ENCODE results near the gene IL10RA.
"Not testable (repeated sequence)": the region's sequence is repeated elsewhere in the genome, so short reads cannot be mapped to it uniquely, and the experiment has no call there.

IL10RA gene

DNA sequence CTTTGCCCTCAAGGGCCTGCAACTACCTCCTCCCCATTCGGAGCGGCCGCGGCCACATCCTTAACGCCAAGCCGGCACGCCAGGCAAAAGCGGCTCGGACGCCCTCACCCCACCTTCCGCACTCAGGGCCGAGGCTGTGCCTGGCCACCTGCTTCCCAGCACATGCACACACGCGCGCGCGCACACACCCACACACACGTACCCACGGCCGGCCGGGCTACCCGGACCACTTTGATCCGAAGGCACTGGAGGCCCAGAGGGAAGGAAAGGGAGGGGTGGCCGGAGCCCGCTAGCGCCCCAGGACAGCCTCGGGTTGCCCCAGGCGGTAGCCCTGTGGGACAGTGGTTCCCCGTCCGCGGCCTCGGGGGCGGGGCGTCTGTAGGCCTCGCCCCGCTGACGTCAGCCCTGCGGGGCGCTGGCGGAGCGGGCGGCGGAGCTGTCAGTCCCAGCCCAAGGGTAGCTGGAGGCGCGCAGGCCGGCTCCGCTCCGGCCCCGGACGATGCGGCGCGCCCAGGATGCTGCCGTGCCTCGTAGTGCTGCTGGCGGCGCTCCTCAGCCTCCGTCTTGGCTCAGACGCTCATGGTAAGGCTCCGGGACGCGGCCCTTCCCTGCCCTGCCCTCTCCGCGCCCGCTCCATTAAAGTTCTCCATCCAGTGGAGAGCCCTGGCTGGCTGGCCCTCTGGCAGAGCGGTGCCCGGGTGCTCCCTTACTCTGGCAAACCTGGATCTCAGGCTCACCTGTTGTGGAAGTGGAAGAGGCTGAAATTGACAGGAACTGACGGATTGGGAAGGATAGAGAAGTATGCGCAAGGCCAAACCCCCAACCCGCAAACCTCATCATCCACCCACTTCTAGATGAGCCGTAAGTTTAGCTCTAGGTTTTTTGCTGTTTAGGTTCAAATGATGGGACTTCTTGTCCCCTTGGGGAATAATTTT lies at the start of gene IL10RA:
IL10RA (plus strand) TSS at position 442 of the 935 bp plus-strand sequence; CDS start at position 516, 74 bp downstream.
- no peak for DNase-seq

DNA sequence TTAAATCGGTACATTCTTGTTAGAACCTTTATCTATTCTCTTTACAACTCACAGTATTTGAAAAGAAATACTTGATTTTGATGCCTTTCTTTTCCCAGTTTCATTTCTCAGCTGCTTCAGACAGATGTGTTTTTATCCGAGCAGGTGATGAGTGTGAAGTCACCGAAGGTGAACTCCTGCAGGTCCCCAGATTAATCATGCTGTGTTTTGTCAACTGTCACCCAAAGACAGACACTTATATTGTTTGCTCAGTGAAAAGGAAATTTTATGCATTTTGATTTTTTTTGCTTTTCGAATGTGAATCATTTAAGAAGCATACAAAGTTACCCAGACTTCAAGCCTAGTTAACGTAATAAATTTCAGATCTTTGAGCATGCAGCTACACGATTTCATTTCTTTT lies 49.2 kb upstream of the IL10RA start:
- DNase-seq: no peak

DNA sequence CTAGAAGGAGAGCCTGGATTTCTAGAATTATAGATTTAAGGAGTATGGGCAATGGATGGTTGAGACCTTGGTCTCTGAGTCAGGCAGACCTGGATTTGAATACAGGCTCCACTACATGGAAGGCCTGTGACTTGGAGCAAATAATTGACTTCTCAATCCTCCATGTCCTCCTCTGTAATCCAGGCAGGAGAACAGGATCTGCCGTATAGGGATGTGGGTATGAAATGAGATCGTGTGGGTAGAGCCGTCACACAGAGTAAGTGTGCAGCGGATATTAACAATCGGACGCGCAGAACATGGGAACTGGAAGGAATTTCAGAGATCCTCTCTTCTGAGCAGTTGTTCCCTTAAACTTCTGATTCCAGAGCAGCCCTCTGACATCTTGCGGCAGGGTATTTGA lies 45.5 kb upstream of the IL10RA start:
- DNase-seq: no peak

DNA sequence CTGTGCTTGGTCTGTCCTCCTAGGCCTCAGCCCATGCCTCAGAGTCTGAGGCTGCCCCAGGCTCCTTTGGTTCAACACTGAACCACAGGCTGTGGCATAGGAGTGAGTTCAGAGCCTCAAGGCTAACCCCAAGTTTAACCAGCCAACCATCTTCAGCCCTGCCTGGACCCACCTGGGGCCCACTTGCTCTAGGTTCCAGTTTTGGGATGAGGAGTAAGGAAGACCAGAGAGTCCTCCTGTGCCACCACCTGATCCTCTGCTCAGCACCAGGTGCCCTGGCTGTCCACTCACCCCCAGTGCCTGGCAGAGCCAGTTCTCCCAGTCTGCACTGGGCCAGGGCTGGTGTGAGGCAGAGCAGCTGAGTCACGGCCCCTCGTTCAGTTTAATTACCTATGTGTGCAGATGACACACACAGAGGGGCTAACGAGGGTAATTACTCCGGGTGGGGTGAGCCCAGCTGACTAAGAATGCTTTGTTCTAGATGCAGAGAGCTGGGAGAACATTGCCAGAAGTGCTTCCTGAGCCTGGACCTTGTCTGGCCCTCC lies 45.0 kb upstream of the IL10RA start:
- DNase-seq: no peak

DNA sequence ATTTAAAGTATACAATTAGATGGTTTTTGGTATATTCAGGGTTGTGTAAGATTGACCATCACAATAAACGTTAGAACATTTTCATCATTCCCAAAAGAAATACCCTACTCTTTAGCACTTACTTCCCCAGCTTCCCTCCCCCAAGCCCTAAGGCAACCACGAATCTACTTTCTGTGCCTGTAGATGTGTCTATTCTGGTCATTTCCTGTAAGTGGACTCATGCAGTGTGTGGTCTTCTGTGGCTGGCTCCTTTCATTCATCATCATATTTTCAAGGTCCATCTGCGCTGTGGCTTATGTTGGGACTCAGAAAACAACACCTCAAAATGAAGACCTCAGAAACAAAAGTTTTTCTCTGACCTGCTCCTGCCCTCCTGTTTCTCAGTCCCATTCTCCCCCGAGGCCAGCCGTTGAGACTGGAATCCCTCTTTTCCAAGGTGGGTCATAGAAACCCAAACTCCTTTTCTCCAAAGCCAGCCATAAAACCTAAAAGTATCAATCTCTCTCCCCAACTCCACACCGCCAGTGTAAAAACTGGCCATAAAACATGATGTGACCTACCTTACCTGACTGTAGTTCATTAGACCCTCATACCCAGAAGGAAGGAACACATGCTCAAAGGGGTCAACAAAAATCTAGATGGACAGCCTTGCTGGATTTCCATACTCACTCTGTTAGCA lies 44.1 kb upstream of the IL10RA start:
- no peak for DNase-seq

DNA sequence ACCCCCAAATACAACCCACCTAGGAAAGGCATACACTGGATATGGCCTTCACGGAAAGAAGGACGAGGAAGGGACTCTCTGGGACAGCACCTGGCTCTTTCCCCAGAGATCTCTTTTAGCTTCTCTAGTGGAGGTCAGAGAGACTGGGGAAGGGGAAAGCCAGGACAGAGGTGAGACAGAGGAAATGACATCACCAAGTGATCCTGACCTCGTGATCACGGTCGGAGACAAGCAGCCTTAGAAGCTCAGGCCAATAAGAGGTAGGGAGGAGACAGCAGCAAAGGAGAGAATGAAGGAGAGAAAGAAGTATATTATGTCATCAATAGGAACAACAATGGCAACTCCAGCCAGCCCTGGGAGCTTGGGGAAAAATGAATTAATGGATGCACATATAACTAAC lies 41.6 kb upstream of the IL10RA start:
- DNase-seq: no peak

DNA sequence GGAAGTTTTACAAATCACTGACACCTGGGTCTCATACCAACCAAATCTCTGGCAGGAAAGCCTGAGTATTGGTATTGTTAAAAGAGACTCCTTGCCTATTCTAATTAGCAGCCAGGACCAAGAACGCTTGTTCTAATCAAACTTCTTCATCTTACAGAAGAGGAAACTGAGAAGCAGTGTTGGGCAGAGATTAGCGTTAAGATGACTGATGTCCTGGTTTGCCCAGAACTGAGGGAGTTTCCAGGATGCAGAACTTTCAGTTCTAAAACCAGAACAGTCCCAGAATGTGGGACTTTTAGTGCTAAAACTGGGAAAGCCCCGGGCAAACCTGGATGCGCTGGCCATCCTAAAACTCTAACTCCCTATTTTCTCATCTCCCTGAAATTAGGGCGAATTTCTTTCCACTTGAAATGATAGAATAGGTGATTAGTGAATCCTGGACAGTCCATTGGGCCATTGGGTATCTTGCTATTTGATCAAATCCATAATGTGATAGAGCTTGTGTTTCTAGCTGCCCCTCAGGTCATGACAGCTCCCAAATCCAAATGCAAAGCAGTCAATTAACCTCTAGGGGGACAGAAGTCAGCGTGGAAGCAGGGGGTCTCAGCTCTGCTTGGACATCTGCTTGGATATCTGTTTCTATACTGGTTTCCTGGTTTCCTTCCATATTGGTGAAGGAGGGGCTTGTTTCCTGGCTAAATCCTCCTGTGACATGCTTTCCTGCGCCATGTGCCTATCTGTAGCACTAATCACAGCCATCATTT lies 41.0 kb upstream of the IL10RA start:
- no peak for DNase-seq

DNA sequence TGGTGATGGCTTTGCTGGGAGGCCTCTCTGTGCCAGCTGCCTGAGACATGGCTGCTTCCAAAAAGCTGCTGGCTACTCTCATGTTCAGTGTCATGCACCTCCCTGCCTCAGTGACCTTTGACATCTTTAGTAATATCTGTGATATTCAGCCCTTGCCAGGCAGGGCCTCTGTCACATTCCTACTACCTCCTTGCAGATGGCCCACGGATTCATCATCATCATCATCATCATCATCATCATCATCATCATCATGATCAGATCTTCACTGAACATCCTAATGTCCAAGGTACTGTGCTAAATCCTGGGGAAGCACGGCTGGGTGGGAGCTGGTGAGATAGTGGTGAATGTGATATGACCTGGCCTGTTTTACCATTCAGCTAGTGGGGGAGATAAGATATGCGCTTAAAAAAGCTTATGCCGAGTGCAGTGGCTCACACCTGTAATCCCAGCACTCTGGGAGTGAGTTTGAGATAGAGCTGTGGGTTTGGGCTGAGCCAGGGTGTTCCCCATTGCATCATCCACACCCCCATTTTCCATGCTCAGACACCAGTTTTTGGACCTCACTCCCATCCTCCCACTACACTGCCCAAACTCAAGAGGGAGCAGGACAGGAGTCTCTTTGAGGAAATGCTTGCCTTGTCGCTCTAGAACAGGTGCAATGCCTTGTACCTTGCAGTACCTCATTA lies 39.9 kb upstream of the IL10RA start:
- no peak for DNase-seq

DNA sequence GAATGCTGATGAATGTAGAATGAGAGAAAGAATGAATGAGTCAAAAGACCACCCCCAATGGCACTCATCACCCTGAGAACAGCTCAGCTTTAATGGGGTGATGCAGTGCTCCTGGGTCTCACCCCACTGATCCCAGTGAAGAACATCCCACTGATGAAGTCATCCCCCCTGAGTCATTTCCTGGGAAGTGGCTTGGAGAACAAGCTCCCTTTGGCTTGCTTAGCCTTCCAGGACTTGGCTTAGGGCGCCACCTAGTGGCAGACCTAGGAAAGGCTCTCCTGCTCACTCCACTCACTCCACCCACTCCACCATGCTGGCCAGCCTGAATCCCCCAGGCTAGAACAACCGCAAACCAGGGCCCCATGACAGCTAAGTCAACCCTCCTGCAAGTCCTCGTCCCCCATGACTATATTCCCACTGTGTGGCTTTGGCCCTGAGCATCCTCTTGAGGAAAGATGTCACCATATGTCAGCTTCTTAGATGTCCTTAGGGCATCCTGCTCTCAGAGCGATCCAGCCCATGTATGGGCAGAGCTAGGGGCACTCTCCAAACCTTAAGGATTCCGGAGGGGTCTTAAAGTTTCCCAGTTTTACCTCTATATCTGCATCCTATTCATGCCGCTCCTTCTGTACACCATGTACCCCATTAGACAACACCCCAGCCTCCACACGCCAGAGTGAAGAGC lies 39.2 kb upstream of the IL10RA start:
- peak; percentile 27 for DNase-seq

DNA sequence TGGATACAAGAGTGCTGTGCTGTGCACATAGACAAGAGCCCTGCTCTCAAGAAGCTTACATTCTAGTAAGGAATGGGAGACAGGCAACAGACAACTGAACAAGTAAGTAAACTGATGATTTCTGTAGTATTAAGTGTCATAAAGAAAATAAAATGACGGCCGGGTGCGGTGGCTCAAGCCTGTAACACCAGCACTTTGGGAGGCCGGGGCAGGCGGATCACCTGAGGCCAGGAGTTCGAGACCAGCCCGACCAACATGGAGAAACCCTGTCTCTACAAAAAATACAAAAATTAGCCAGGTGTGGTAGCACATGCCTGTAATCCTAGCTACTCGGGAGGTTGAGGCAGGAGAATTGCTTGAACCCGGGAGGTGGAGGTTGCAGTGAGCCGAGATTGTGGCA lies 38.4 kb upstream of the IL10RA start:
- not testable (repeated sequence) for DNase-seq

DNA sequence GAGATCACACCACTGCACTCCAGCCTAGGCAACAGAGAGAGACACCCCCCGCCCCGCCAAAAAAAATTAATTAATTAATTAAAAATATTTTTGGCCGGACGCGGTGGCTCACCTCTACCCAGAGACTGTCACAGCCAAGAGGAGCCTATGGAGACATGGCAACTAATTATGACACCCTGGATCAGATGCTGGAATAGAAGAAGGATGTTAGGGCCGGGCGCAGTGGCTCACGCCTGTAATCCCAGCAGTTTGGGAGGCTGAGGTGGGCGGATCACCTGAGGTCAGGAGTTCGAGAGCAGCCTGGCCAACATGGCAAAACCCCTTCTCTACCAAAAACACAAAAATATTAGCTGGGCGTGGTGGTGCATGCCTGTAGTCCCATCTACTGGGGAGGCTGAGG lies 37.7 kb upstream of the IL10RA start:
- not testable (repeated sequence) for DNase-seq

DNA sequence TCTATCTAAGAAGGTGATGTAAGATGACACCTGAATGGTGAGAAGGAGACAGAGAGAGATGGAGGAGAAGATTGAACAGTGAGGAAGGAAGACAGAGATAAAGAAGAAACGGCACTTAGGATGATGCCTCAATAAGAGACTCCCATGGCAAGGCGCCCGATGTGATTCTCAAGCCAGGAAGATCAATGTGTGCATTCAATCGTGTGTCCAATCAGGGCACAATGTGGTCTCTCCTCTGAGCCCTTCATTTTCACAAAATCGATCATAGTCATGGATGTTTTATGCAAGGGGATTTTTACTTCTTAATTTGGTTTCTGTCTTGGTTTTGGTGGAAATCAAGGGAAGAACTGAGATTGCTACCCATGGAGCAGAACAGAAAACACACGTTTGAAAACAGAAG lies 37.1 kb upstream of the IL10RA start:
- DNase-seq: no peak

DNA sequence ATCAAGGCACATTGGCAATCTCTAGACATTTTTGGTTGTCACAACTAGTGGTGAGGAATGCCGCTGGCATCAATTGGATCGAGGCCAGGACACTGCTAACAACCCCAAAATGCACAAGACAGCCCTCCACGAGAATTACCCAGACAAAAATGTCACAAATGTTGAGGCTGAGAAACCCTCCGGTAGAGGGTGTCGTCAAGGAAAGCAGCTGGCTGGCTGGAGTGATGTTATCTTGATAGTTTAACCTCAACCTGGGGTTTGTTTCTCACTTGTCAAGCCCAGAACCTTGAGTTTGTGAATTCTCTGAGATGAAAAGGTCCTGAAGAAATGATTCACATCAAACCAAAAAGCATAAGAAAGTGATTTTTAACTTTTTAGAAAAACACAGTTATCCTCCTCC lies 35.9 kb upstream of the IL10RA start:
- DNase-seq: no peak

DNA sequence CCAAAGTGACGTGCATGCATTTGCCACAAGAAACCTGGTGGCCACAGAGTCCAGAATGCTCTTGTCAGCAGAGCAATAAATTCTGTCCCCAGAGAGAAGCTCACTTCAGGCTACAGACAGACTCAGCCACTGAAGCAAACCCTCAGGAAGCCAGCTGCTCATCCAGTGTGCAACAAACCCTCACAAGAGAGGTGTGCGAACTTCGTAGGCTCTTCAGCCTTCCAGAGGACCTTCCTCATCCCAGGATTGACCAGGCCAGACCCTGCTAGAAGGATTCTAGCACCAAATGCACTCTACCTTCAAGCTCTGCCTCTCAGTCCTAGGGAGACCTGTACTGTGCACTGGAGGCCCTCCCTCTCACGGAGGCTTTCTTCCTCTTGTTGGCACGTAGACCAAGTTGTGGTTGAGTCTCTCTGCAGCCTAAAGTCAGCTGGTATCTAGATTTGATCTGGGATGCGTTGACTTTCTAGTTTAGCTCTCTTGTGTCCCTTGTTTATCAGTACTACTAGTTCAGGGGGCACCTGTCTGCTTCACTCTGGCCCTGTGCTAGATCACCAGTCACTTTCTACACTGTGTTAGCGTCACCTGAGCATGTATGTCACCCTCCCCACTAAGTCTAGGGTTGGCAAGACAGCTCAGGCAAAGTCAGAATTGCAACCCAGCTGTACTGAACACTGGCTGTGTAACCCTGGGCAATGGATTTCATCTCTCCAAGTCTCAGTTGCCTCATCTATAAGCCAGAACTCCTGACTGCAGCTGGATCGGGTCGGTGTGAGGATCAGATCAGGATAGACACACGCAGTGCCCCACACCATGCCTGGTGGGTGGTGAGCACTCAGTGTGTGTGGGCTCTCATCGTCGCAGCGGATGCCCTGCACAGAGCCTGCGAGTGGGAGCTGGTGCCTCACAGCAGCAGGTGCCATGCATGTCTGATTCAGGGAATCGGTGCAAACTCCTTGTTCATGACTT lies 34.9 kb upstream of the IL10RA start:
- no peak for DNase-seq

DNA sequence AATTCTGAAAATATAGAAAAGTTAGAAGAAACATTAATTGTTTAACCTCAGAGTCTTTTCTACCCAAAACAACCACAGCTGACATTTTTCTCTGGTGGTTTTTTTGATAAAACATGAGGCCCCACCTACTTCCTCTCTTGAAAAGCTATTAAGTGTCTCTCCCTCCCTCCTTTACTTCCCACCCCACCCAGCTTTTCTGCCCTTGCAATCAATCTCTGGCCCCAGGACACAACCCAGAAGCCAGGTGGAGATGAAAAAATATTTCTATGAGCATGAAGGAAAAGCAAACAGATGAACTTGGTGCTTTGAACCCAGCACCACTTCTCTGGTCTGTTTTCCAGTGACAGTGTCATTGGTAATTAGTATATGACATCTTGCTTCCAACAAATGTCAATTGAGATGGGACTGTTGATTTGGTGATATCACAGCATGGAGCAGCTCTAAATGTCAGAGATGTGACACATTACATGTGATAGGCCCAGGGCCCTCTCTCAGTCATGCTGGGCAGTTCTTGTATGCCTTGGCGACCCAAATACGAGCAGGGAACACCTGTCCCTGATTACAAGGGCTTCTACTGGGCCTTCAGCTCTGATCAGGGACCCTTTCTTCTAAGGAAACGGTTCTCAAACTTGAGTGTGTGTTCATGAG lies 33.0 kb upstream of the IL10RA start:
- no peak for DNase-seq

DNA sequence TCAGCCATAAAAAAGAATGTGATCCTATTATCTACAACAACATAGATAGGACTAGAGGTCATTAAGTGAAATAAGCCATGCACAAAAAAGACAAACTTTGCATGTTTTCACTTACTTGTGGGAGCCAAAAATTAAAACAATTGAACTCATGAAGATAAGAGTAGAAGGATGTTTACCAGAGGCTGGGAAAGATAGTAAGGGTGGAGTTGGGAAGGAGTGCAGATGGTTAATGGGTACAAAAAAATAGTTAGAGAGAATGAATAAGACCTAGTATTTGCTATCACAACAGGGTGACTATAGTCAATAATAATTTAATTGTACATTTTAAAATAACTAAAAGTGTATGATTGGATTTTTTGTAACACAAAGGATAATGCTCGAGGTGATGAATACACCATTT lies 27.2 kb upstream of the IL10RA start:
- DNase-seq: no peak

DNA sequence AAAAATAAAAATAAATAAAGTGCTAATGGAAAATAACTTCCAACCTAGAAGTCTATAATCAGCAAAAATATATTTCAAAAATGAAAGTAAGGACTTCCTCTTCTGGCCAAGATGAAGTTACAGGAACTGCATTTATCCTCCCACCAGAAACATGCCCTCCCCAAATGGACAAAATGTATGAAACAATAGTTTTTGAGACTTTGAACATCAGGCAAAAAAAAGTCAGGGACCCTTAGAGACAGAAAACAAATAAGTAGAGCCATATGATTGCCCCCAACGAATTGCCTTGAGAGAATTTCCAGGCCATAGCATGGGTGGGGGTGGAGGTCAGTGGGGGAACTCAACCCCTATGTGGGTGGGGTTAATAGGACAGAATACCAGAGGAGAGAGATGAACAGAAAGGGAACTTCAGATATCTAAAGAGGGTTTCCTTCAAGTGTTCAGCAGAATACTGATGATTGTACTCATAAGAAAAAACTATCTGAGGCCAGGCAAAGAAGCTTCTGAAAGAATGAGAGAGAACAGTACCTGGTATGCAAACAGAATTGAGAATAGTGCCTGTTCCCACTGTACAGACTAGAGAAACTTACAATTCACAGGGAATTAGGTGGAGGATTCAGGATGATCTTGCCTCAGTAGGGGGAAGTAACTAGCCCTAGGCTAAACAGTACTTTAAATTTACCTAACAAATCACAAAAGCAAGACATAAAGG lies 26.6 kb upstream of the IL10RA start:
- DNase-seq: no peak

DNA sequence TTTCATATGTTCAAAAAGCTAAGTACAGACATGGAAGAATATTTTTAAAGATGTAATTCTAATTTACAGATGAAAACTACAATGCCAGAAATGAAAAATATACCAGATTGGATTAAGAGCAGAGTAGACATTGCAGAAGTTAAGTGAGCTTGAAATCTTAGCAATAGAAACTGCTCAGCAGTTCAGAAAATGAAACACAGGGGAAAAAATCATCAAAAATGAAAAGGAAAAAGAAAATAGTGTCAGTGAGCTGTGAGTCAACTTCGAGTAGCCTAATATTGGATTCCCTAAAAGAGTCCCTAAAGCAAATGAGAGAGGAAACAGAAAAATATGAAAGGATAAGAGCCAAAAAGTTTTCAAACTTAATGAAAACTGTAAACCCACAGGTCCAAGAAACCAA lies 25.8 kb upstream of the IL10RA start:
- no peak for DNase-seq

DNA sequence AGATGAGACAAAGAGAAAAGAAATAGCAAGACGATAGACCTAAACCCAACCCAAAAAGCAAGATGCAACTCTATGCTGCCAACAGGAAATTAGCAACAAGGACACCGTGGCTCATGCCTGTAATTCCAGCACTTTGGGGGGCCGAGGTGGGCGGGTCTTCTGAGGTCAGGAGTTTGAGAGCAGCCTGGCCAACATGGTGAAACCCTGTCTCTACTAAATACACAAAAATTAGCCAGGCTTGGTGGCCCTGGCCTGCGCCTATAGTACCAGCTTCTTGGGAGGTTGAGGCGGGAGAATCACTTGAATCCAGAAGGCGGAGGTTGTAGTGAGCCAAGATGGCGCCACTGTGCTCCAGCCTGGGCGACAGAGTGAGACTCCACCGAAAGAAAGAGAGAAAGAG lies 24.3 kb upstream of the IL10RA start:
- no peak for DNase-seq

DNA sequence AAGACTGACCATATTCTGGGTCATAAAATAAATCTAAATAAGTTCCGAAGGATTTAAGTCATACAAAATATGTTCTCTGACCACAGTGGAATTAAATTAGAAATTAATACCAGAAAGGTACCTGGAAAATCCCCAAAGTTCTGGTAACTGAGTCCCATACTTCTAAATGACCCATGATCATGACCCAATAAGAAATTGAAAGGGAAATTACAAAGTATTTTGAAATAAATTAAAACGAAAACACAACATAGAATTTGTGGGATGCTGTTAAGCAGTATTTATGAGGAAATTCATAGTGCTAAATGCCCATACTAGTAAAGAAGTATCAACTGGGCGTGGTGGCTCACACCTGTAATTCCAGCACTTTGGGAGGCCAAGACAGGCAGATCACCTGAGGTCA lies 23.4 kb upstream of the IL10RA start:
- DNase-seq: no peak

Data from NCI-H2081 treated with DMSO at 0.1 percent for 48 hours (cell line).